GM18870 (cell line): ENCODE data around the gene NEO1.

Source experiments
- ATAC-seq: cut with Tn5 transposase; IDR thresholded peaks from one replicate; pipeline ENCODE4 v1.9.1; 2021; ENCODE audit warnings: moderate library complexity; ENCODE audit not compliant: unreplicated experiment

NEO1 gene

GRCh38 chr15:73072894-73073293 is 20.6 kb downstream of the NEO1 start:
- no peak for ATAC-seq

GRCh38 chr15:73074241-73074640 is 22.0 kb downstream of the NEO1 start:
- no peak for ATAC-seq

- no peak for ATAC-seq
Measured at GRCh38 chr15:73075160-73075859, 23.0 kb downstream of the NEO1 start.

- no peak for ATAC-seq
Measured at GRCh38 chr15:73078291-73078690, 26.0 kb downstream of the NEO1 start.

- no peak for ATAC-seq
Measured at GRCh38 chr15:73078722-73079121, 26.5 kb downstream of the NEO1 start.

GRCh38 chr15:73079565-73079964 is 27.3 kb downstream of the NEO1 start:
- ATAC-seq, result no peak

GRCh38 chr15:73081321-73081958 is 29.2 kb downstream of the NEO1 start:
- no peak for ATAC-seq

GRCh38 chr15:73082812-73083211 is 30.5 kb downstream of the NEO1 start:
- ATAC-seq, result no peak

- ATAC-seq, result no peak
Measured at GRCh38 chr15:73087098-73087497, 34.8 kb downstream of the NEO1 start.

- ATAC-seq, result no peak
Measured at GRCh38 chr15:73105064-73105463, 52.8 kb downstream of the NEO1 start.

GRCh38 chr15:73108676-73109075 is 56.4 kb downstream of the NEO1 start:
- no peak for ATAC-seq

GRCh38 chr15:73109765-73110164 is 57.5 kb downstream of the NEO1 start:
- no peak for ATAC-seq

GRCh38 chr15:73110201-73110600 is 57.9 kb downstream of the NEO1 start:
- no peak for ATAC-seq

- no peak for ATAC-seq
Measured at GRCh38 chr15:73114064-73114463, 61.8 kb downstream of the NEO1 start.

GRCh38 chr15:73116164-73116563 is 63.9 kb downstream of the NEO1 start:
- no peak for ATAC-seq

GRCh38 chr15:73118055-73118454 is 65.8 kb downstream of the NEO1 start:
- ATAC-seq, result no peak

GRCh38 chr15:73119478-73119877 is 67.2 kb downstream of the NEO1 start:
- no peak for ATAC-seq

- ATAC-seq, result no peak
Measured at GRCh38 chr15:73120269-73120668, 68.0 kb downstream of the NEO1 start.

- ATAC-seq, result no peak
Measured at GRCh38 chr15:73125219-73125618, 73.0 kb downstream of the NEO1 start.

- ATAC-seq, result no peak
Measured at GRCh38 chr15:73127302-73127936, 75.2 kb downstream of the NEO1 start.

- no peak for ATAC-seq
Measured at GRCh38 chr15:73130830-73131229, 78.6 kb downstream of the NEO1 start.

- ATAC-seq, result no peak
Measured at GRCh38 chr15:73134196-73134595, 81.9 kb downstream of the NEO1 start.
